HepG2 (cell line): ENCODE measurements around the gene RNASE7. TPM values are rescaled to one million over a fixed set of nuclear protein-coding genes. Genes with fewer than 3 reads are reported as not detected.

ENCODE experiments used
- ELK4 ChIP-seq: sonication (generic); formaldehyde crosslinking; IDR thresholded peaks from 2 replicates; pipeline ENCODE4 v1.9.0; 2021; ENCODE audit warnings: missing genetic modification reagents, borderline replicate concordance
- HNF1A ChIP-seq, 2 experiments: sonication (generic) in 1 of 2; formaldehyde crosslinking in 1 of 2; IDR thresholded peaks; 2 replicates each; pipeline versions ENCODE4 v1.4.0 to v1.6.1; 2016 to 2020; ENCODE audit warnings: borderline replicate concordance in 1 of 2, low read depth in 1 of 2, mild to moderate bottlenecking in 1 of 2, missing genetic modification reagents in 1 of 2
- HNRNPLL ChIP-seq: fragments of 200-400 bp; formaldehyde crosslinking; IDR thresholded peaks from 2 replicates; pipeline ENCODE4 v1.6.1; 2017; ENCODE audit warnings: mild to moderate bottlenecking, low read depth, low read length; ENCODE audit not compliant: poor library complexity, severe bottlenecking
- MAFG ChIP-seq: sonication (generic); formaldehyde crosslinking; IDR thresholded peaks from 2 replicates; pipeline ENCODE4 v1.5.1; 2020; ENCODE audit warnings: mild to moderate bottlenecking, missing genetic modification reagents
- RBAK ChIP-seq: sonication (generic); formaldehyde crosslinking; IDR thresholded peaks from 2 replicates; pipeline ENCODE4 v1.5.1; 2020; ENCODE audit warnings: mild to moderate bottlenecking, missing genetic modification reagents
- TBP ChIP-seq: sonication (generic); formaldehyde crosslinking; IDR thresholded peaks from 2 replicates; pipeline ENCODE4 v1.5.0; 2020; ENCODE audit warnings: missing genetic modification reagents
- THAP9 ChIP-seq: sonication (generic); formaldehyde crosslinking; IDR thresholded peaks from 2 replicates; pipeline ENCODE4; 2020; ENCODE audit warnings: missing genetic modification reagents, mild to moderate bottlenecking, borderline replicate concordance
- ZBTB2 ChIP-seq: sonication (generic); formaldehyde crosslinking; IDR thresholded peaks from 2 replicates; pipeline ENCODE4 v1.8.0; 2022; ENCODE audit warnings: low read depth, missing genetic modification reagents
- ZKSCAN5 ChIP-seq: sonication (generic); formaldehyde crosslinking; IDR thresholded peaks from 2 replicates; pipeline ENCODE4 v1.5.1; 2020; ENCODE audit warnings: mild to moderate bottlenecking, missing genetic modification reagents
- ZNF160 ChIP-seq: sonication (generic); formaldehyde crosslinking; IDR thresholded peaks from 2 replicates; pipeline ENCODE4 v1.8.0; 2022; ENCODE audit warnings: mild to moderate bottlenecking, inconsistent platforms, missing genetic modification reagents
- ZNF20 ChIP-seq: sonication (generic); formaldehyde crosslinking; IDR thresholded peaks from 2 replicates; pipeline ENCODE4 v1.4.0; 2020; ENCODE audit warnings: mild to moderate bottlenecking, moderate library complexity, missing genetic modification reagents
- ZNF362 ChIP-seq: sonication (generic); formaldehyde crosslinking; IDR thresholded peaks from 2 replicates; pipeline ENCODE4 v1.4.0; 2020; ENCODE audit warnings: missing genetic modification reagents, mild to moderate bottlenecking, borderline replicate concordance
- ZNF552 ChIP-seq: sonication (generic); formaldehyde crosslinking; IDR thresholded peaks from 2 replicates; pipeline ENCODE4 v1.9.0; 2022; ENCODE audit warnings: missing genetic modification reagents, mild to moderate bottlenecking, borderline replicate concordance
- ZSCAN21 ChIP-seq: sonication (generic); formaldehyde crosslinking; IDR thresholded peaks from 2 replicates; pipeline ENCODE4 v1.8.0; 2022; ENCODE audit warnings: mild to moderate bottlenecking, missing genetic modification reagents, moderate library complexity, borderline replicate concordance
- polyA plus RNA-seq, 8 experiments: library from polyadenylated mRNA; depleted of rRNA in 3 of 8; stranded (reverse) in 7 of 8; unstranded in 1 of 8; fragments of >200 nt; fragmentation: Illumina TruSeq in 4 of 8; extraction: Trizol in 4 of 8; gene quantifications; 2 replicates each; pipeline versions ENCODE4 v1.2.1 to v1.2.3, GENCODE V29; 2011 to 2016; ENCODE audit warnings: low read depth in 4 of 8, missing spikeins in 1 of 8, mixed read lengths in 1 of 8; ENCODE audit not compliant: insufficient read depth in 1 of 8
- total RNA-seq, 5 experiments: library from RNA; depleted of rRNA; stranded (reverse); fragments of >200 nt; fragmentation: Illumina TruSeq; extraction: Trizol; gene quantifications; 2 replicates each; pipeline ENCODE4 v1.2.3, GENCODE V29; 2016; ENCODE audit warnings: low read depth in 1 of 5

RNASE7 gene
- total and polyA plus RNA-seq, 2 of the 13 experiments (the other 11 are each of a cell fraction or from before 2014, with no cell fraction given): 0.04 TPM; not detected in 1

- TF ChIP-seq HNRNPLL: peak; percentile 53
- no peak; the same call in 1 of the 2 replicates for TF ChIP-seq ZSCAN21 (CRISPR knock-in tag)
- TF ChIP-seq MAFG: no peak
- TF ChIP-seq HNF1A (IDR thresholded peaks at IDR 0.05; ENCODE audit: low read depth): no peak
- TF ChIP-seq HNF1A (CRISPR knock-in tag; IDR thresholded peaks at IDR 0.05; ENCODE audit: borderline replicate concordance): peak; percentile 52; the same call in 1 of the 2 replicates
- TF ChIP-seq ZNF20 (CRISPR knock-in tag): no peak
- TF ChIP-seq RBAK (CRISPR knock-in tag): no peak
- no peak for TF ChIP-seq ZNF160
- peak; percentile 10; the same call in 1 of the 2 replicates for TF ChIP-seq ZKSCAN5 (CRISPR knock-in tag)
- peak; percentile 95 for TF ChIP-seq ZBTB2
- TF ChIP-seq ELK4 (CRISPR knock-in tag): no peak
- TF ChIP-seq THAP9 (CRISPR knock-in tag): peak; percentile 90; the same call in 1 of the 2 replicates
- TF ChIP-seq TBP: no peak
- TF ChIP-seq ZNF362 (CRISPR knock-in tag): peak; percentile 35
- TF ChIP-seq ZNF552 (CRISPR knock-in tag): 0 out of 2 replicates have a peak, but pooled peaks have one; percentile 70
Observed at GRCh38 chr14:21069388-21070082, 27.4 kb downstream of the RNASE7 start (continued).
